ENCODE results near the gene C6orf15. TPM values are rescaled to one million over a fixed set of nuclear protein-coding genes. Genes with fewer than 3 reads are reported as not detected.

The C6orf15 gene
- total and polyA plus RNA-seq, 2 of the 8 experiments (the other 6 are each of a cell fraction or from before 2014, with no cell fraction given): not detected

- TF ChIP-seq CHD2 (IDR thresholded peaks at IDR 0.05; ENCODE audit: low read length): no peak
Measured at GRCh38 chr6:31129130-31129529, 16.8 kb upstream of the C6orf15 start (continued).

Measured in H1 (cell line).